HepG2 (cell line): ENCODE data around the gene SIRPB2. TPM values are rescaled to one million over a fixed set of nuclear protein-coding genes. Genes with fewer than 3 reads are reported as not detected.

Experiments used
- BCL6 ChIP-seq: IDR thresholded peaks from 2 replicates; pipeline ENCODE4 v1.6.1; 2016; ENCODE audit warnings: missing genetic modification reagents, missing compliant biosample characterization
- CEBPB ChIP-seq: IDR thresholded peaks from 2 replicates; pipeline ENCODE4 v1.6.1; 2011; ENCODE audit warnings: low read depth, low read length, improper control_type of control experiment, borderline replicate concordance
- ETV6 ChIP-seq: sonication (generic); formaldehyde crosslinking; conservative IDR thresholded peaks from 2 replicates; pipeline ENCODE4 v1.4.0; 2020; ENCODE audit warnings: missing genetic modification reagents
- FOSL2 ChIP-seq: sonication (generic); formaldehyde crosslinking; IDR thresholded peaks from 2 replicates; pipeline ENCODE4 v1.4.0; 2020; ENCODE audit warnings: missing genetic modification reagents
- FOXO4 ChIP-seq: sonication (generic); formaldehyde crosslinking; conservative IDR thresholded peaks from 2 replicates; pipeline ENCODE4 v1.8.1; 2023; ENCODE audit warnings: missing genetic modification reagents
- FOXP4 ChIP-seq: sonication (generic); formaldehyde crosslinking; IDR thresholded peaks from 2 replicates; pipeline ENCODE4 v1.4.0; 2020; ENCODE audit warnings: missing genetic modification reagents
- HNF1A ChIP-seq, 2 experiments: sonication (generic) in 1 of 2; formaldehyde crosslinking in 1 of 2; IDR thresholded peaks; 2 replicates each; pipeline versions ENCODE4 v1.4.0 to v1.6.1; 2016 to 2020; ENCODE audit warnings: borderline replicate concordance in 1 of 2, low read depth in 1 of 2, mild to moderate bottlenecking in 1 of 2, missing genetic modification reagents in 1 of 2
- IRF2 ChIP-seq: IDR thresholded peaks from 2 replicates; pipeline ENCODE4 v1.6.1; 2018; ENCODE audit warnings: missing genetic modification reagents, missing compliant biosample characterization
- JUN ChIP-seq: sonication (generic); formaldehyde crosslinking; IDR thresholded peaks from 2 replicates; pipeline ENCODE4 v1.4.0; 2020; ENCODE audit warnings: mild to moderate bottlenecking, missing genetic modification reagents
- KAT2B ChIP-seq: fragments of 150-350 bp; IDR thresholded peaks from 2 replicates; pipeline ENCODE4 v1.6.1; 2014; ENCODE audit warnings: low read depth, low read length, borderline replicate concordance
- MIXL1 ChIP-seq: IDR thresholded peaks from 2 replicates; pipeline ENCODE4 v1.6.1; 2016
- MZF1 ChIP-seq: sonication (generic); formaldehyde crosslinking; IDR thresholded peaks from 2 replicates; pipeline ENCODE4 v1.8.1; 2023; ENCODE audit warnings: mild to moderate bottlenecking, missing genetic modification reagents, borderline replicate concordance
- THAP9 ChIP-seq: sonication (generic); formaldehyde crosslinking; IDR thresholded peaks from 2 replicates; pipeline ENCODE4; 2020; ENCODE audit warnings: missing genetic modification reagents, mild to moderate bottlenecking, borderline replicate concordance
- ZBTB25 ChIP-seq: IDR thresholded peaks from 2 replicates; pipeline ENCODE4 v1.6.1; 2018; ENCODE audit warnings: missing genetic modification reagents
- ZFP36 ChIP-seq: fragments of 150-350 bp; IDR thresholded peaks from 2 replicates; pipeline ENCODE4 v1.6.1; 2018; ENCODE audit warnings: borderline replicate concordance, low read length, low read depth; ENCODE audit not compliant: partially characterized antibody
- ZMAT3 ChIP-seq: sonication (generic); formaldehyde crosslinking; conservative IDR thresholded peaks from 2 replicates; pipeline ENCODE4 v1.7.0; 2021; ENCODE audit warnings: missing genetic modification reagents
- ZNF607 ChIP-seq: sonication (generic); formaldehyde crosslinking; IDR thresholded peaks from 2 replicates; pipeline ENCODE4 v1.5.1; 2020; ENCODE audit warnings: missing genetic modification reagents, mild to moderate bottlenecking, borderline replicate concordance
- polyA plus RNA-seq, 8 experiments: library from polyadenylated mRNA; depleted of rRNA in 3 of 8; stranded (reverse) in 7 of 8; unstranded in 1 of 8; fragments of >200 nt; fragmentation: Illumina TruSeq in 4 of 8; extraction: Trizol in 4 of 8; gene quantifications; 2 replicates each; pipeline versions ENCODE4 v1.2.1 to v1.2.3, GENCODE V29; 2011 to 2016; ENCODE audit warnings: low read depth in 4 of 8, missing spikeins in 1 of 8, mixed read lengths in 1 of 8; ENCODE audit not compliant: insufficient read depth in 1 of 8
- total RNA-seq, 5 experiments: library from RNA; depleted of rRNA; stranded (reverse); fragments of >200 nt; fragmentation: Illumina TruSeq; extraction: Trizol; gene quantifications; 2 replicates each; pipeline ENCODE4 v1.2.3, GENCODE V29; 2016; ENCODE audit warnings: low read depth in 1 of 5

SIRPB2 gene
- total and polyA plus RNA-seq, 2 of the 13 experiments (the other 11 are each of a cell fraction or from before 2014, with no cell fraction given) = not detected

GRCh38 chr20:1469925-1470571 is 21.2 kb downstream of the SIRPB2 start (continued):
- TF ChIP-seq ZFP36 = no peak
- TF ChIP-seq IRF2 (CRISPR knock-in tag) = peak; percentile 91
- TF ChIP-seq ZNF607 (CRISPR knock-in tag) = peak; percentile 48; the same call in 1 of the 2 replicates
- peak; percentile 28; the same call in 1 of the 2 replicates for TF ChIP-seq ETV6 (CRISPR knock-in tag)
- TF ChIP-seq ZBTB25 = peak; percentile 71; the same call in 1 of the 2 replicates
- no peak for TF ChIP-seq FOXO4
- peak; percentile 82 for TF ChIP-seq MIXL1
- peak; percentile 87 for TF ChIP-seq THAP9 (CRISPR knock-in tag)
- TF ChIP-seq MZF1 (CRISPR knock-in tag) = no peak
- peak; percentile 53 for TF ChIP-seq BCL6 (CRISPR knock-in tag)
- TF ChIP-seq FOXP4 = peak; percentile 45; the same call in 1 of the 2 replicates
- no peak for TF ChIP-seq JUN (CRISPR knock-in tag)
- peak; percentile 69; the same call in 1 of the 2 replicates for TF ChIP-seq CEBPB
- peak; percentile 89 for TF ChIP-seq HNF1A (IDR thresholded peaks at IDR 0.05; ENCODE audit: low read depth)
- TF ChIP-seq HNF1A (CRISPR knock-in tag; IDR thresholded peaks at IDR 0.05; ENCODE audit: borderline replicate concordance) = peak; percentile 93
- TF ChIP-seq FOSL2 (CRISPR knock-in tag) = peak; percentile 88
- no peak for TF ChIP-seq ZMAT3 (CRISPR knock-in tag)
- no peak for TF ChIP-seq KAT2B
